Stimulated activated CD4-positive, alpha-beta T cell treated with anti-CD3 and anti-CD28 coated beads, Interleukin-4, amount 100 ng/mL, for 48 hours (primary cell): ENCODE data around the gene QSOX2.

ENCODE experiments used
- DNase-seq, 2 donors: peaks; one replicate each; pipeline ENCODE4 v3.0.0-alpha.2; 2020; ENCODE audit warnings: low read depth in 2 of 2

The QSOX2 gene

DNA sequence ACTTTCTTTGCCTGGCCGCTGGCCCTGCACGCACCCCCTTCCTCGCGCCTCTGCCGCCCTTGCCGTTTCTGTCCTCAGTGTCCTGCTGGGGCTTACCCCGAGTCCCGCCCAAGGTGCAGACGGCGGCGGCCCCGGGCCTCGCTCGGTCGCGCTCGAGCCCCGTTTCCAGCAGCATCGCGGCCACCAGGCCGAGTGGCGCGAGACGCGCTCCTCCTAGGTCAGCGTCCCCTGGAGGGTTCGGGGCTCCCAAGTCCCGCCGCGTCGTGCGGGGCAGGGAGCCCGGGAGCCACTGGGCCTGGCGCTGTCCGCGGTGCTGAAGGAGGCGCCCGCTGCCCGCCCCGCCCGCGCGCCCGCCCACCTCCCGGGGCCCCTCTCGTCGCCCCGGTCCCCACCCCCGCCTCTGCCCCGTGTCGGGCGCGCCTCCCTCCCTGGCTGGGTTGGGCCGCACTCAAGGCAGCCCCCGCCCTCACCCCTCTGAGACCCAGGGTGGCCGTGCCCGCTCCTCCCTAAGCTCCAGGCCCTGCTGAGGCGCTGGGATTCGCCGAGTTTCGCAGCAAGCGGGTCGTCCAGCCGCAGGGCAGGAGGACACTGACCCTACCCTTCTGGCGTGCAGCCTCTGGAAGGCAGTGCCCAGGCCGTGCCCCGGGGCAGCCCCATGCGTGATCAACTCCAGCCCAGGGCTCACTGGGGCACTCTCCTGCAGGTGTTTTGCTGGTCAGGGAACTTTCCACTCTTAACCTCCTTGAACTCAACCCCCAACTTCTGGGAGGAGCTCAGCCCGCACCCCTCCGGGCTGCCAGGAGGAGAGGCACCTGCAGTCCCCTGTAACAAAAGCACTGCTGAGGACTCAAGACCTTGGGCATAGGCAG, 40.5 kb downstream of the QSOX2 start, which contains the start of gene LHX3:
LHX3 (minus strand) TSS at position 291 of the 869 bp plus-strand sequence; CDS start at position 175, 116 bp downstream.
- DNase-seq: no peak

DNA sequence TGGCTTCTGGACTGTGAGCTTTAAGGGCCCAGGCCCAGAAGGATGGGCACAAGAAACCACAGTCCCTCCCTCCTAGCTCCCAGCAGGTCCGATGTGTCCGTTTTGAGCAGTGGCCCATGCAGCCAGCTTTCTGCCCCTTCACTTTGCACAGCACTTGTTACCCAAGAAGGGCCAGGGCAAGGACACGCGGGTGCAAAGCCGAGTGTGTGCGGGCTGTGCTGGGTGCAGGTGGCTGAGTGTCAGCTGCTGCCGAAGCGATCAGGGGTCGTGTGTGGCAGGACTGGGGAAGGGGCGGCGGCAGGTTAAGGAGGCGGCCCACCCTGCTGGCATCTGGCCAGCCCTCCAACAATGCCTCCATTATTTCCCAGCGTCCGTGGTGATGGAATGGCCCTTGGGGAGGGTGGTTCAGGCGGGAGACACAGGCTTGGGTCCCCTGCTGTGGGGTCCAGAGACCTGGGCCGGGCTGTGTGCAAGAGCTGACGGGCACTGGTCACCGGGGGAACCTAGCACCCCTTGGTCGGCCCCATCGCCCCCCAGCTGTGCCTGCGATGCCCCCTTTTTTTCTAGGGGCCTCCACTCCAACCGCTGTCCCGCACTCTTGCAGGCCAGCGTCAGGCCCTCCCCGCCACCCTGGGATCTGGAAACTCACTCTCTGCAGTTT, 41.3 kb downstream of the QSOX2 start:
- DNase-seq: no peak

DNA sequence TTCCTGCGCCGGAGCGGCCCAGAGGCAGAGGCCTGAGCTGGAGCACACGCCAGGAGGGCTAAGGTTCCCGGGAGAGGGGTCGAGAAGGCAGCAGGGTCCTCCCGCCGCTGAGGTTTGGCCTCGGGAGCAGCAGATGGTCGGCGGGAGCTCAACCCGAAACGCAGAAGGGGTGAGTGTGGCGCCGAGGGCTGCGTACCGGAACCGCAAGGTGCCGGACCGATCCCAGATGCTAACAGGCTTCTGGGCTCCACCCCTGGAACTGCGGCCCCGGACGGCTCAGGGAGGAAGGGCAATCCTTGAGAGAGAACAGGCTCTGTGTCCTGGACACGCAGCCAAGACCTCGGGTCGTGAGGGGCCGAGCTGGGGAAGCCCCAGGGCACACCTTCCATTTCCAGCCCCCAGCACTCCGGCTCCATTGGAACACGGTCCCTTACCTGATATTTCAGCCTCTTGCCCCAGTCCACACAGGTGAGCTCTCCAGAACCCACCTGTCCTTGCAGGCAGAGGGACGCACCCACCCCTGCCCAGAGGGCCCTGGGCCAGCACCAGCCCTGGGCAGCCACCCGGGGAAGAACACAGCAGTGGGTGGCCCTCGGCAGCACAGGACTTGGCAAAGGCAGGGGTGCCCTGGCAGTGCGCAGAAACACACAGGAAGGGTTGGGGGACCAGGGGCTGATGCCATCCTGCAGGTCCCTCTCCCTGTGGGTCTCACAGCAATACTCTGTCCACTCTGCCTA, 42.0 kb downstream of the QSOX2 start:
- DNase-seq: no peak

DNA sequence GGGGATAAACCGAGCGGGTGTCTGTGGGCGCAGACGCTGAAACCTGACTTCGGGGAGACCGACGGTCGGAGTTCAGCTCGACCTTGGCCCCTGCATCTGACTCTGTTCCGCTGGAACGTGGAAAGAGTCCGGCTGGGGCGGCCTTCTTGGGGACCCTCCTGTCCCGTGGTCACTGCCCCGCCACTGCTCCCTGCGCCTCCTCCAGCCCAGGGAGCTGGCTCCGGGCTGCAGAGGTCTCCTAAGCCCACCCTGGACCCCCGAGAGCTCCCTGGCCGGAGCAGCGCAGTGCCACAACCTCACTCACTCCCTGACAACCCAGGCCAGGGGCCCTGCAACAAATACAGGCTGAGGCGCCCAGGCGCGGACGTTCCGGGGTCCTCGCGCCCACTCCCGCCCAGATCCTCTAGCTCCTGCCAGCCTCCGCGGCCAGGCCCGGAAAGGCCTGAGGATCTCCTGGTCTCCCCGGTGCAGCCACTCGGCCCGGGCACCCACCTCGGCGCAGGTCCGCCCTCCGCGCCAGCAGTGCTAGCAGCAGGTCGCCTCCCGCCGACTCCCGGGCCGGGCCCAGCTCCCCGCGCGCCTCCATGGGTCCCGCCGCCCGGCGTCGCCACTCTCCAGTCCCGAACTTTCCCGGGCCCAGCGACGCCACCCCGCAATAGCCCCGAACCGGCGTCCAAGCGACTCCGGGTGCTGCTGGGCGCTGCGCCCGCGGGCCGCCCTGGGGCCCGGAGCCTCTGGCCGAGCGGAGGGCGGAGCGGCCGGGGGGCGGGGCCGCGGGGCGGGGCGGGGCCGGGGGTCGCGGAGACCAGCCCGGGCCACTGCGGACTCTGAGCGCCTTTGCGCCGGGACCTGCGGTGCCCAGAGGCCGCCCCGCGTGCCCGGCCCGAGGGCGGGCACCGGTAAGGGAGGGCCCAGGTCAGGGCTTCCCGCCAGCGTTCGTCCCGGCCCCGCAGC, 42.9 kb downstream of the QSOX2 start:
- DNase-seq: no peak

DNA sequence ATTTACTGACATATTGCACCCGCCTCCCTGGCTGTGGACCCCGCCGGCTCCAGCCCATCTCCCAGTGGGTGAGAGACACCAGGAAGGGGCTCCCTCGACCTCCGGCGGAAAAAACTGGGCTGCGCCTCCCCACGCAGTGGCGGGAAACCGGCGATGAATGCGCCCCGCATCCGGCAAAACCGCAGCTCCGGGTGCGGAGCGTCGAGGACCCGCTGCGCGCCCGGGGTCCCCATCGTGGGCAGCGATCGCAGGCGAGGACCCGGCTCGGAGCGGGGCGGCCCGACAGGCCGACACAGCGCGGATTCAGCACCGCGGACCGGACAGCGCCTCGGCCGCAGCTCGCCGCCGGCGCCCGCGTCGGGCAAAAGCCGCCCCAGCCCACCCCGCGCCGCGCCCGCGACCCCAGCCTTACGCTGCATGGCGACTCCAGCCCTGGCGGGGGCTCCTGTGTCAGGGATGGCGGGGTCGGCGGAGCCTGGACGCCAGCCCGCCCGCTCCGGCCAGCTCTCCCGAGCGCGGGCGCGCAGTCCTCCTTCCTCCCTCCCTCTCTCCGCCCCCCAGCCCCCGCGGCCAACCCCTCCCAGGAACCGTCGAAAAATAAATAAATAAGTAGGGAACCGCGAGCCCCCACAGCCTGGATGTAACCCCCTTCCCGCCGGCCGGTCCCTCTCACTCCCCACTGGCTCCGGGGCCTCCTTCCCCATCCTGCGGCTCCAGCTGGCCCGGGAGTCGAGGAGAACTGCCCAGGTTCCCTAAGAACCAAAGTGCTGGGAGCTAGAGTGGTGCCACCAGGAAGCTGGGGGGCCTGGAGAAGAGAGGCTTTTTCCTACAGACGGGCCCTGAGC, 43.8 kb downstream of the QSOX2 start:
- DNase-seq: no peak

DNA sequence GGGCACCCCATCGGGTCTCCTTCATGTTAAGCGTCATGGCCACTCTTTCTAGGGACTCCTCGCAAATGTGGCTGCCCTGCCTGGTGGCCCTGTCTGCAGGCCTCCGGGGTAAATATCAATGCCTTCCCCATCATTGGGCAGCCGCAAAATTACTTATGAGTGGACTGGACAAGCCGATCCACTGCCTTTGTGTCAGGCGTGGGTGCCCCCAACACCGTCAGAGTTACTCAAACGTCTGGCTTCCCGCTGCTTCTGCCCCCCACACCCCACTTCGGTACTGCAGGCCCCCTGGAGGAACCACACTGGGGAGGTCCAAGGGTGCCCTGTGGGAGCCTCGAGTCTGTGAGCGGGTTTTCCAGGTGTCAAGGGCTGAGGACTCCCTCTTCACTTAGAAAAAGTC, 44.4 kb downstream of the QSOX2 start:
- DNase-seq: no peak

DNA sequence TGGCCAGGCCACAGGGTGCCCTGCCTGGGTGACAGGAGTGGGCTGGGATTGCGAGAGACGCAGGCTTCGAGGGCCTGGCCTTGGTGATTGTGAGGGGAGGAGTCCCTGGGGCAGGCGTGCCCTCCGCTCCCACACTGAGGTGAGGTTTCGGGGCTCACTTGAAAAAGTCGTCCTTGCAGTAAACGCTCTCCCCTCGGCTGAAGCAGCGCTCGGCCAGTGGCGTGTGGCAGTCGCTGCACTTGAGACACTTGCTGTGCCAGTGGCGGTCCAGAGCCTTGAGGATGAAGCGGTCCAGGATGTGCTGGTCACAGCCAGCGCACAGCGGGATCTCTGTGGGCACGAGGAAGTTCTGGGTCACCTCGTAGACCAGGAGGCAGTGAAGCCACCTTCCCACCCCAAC, 45.2 kb downstream of the QSOX2 start:
- DNase-seq: no peak

DNA sequence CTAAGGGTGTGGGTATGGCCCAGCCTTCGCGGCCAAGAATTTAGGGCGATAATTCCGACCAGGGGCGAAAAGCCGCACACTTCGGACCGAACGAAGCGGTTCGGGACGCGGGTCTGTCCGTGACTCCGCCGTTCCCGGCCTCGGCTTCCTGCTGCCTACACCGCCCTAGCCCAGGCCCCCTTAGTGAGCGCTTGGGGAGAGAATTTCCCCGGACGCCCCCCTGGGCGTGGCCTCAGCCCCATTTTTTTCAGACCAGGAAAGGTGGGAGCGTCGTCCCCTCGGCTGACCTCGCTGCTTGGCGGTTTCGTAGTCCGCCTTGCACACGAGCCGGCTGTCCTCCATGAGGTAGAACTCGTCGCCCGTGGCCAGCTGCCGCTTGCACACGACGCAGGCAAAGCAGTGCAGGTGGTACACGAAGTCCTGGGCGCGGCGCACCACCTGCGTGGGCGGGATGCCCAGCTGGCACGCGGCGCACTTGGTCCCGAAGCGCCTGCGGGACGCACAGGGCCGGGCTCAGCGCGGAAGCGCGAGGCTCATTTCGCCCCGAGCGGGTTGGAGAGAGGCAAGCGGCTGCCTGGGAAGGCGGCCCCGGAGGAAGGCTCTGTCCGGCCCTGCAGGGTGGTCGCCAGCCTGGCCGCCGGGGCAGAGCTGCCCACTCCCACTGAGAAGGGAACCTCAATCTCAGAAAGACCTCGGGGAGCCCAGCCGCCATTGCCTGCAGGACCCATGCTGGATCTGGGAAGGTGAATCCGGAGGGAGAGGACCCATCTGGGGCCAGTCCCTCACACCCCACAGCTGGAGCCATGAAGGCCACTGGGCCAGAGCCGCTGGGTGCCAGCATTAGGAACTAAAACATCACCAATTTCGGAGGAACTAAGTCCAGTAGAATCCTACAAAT, 46.0 kb downstream of the QSOX2 start:
- no peak for DNase-seq

DNA sequence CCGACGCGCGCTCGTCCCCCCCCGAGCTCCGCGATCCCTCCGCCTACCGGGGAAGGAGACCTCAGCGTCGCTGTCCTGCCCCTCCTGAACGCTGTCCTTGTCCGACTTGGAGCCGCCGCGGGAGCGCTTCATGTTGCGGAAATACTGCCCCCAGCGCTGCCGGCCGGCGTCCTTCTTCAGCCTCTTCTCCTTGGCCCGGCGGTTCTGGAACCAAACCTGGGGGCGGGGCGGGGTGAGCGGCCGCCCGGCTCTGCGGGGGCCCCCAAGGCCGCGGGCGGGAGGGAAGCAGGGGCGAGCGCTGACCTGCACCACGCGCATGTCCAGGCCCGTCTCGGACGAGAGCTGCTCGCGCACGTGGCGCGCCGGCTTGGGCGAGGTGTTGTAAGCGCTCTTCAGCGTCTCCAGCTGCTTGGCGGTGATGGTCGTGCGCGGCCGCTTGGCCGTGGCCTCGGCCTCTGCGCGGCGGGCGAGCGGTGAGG, 47.0 kb downstream of the QSOX2 start:
- DNase-seq: no peak

DNA sequence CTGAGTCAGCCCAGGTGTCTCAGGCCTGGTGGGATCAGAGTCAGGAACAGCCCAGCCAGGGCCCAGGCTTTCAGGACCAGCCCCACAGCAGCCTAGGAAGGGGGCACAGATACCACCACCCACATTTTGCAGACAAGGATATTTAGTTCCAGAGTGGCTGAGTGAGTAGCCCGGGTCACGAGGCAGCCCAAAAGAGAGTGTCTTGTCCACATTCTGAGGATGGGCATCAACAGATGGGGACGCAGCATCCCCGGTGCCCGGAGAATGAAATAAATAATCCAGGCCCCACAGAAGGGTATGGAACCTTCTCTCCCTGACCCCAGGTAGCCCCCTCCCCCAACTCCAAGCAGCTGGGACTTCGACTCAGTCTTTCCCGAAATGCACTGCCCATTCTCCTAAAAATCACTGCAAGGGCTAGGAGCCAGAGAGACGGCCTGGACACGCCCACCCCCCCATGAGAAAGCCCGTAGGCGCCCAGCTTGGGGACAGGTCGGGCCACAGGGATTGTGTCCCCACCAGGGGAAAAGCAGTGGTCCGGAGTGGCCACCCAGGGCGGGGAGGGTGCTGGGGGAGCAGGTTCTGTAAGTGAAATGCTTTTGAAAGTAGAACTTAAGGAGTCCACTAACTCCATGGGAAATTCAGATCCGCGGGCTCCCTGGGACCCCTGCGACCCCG, 47.5 kb downstream of the QSOX2 start:
- DNase-seq: no peak

DNA sequence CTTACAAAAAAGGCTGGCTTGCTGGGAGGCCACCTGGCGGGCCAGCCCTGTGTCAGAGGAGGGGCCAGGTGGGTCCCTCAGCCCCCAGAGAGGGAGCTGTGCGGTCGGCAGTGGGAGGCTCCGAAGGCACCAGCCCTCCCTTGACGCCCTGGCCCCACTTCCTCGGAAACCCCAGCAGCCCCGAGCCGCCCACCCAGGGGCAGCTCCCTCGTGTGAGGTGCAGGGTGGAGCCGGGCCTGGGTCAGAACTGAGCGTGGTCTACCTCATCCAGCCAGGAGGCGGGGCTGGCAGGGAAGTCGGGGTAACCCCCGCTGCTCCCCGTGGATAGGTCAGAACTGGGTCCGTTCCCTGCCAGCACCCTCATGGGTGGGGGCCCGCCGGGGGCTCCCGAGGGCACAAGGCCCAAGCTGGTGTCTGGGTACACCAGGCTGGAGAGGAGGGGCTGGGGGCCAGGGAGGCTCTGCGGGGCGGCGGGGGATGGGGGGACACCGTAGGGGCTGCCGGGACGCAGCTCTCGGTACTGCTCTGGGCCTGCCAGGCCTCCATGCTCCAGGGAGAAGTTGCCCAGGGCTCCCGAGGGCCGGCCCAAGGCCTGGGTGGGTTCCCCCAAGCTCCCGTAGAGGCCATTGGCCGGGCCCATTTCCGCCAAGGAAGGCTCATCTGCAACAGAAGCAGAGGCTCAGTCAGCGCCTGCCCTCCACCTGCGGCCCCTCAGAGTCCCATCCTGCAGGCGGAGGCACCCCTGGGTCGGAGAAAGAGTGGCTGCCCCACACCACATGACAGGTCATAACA, 48.3 kb downstream of the QSOX2 start:
- no peak for DNase-seq

DNA sequence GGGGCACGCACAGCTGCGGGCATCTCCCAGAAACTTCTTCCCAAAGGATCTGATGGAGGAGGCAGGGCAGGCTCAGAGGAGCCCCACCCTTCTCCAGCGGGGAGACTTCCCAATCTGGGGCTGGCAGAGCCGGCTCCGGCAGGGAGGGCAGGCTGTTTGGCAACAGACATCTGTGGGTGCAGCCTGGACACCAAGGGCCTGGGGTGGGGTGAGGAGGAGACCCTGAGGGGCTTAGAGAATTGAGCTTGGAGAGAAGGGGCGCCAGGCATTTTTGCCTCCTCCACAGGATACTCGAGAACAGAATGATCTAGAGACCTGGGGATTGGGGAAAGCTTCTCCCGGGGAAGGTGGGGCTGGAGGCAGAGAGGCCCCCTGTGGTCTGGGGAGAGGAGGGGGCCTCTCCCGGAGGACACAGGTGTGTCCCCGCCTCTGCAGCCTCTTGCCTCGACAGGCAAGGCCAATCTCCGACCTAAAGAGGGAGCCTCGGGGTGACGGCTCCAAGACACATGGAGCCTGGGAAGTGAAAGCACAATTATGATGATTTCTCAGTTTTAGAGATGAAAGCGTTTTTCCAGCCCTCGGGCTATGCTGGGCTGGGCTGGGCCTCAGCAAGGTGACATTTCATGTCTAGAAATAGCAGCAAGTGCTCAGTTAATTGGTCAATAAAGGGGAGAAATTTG, 49.1 kb downstream of the QSOX2 start:
- no peak for DNase-seq

DNA sequence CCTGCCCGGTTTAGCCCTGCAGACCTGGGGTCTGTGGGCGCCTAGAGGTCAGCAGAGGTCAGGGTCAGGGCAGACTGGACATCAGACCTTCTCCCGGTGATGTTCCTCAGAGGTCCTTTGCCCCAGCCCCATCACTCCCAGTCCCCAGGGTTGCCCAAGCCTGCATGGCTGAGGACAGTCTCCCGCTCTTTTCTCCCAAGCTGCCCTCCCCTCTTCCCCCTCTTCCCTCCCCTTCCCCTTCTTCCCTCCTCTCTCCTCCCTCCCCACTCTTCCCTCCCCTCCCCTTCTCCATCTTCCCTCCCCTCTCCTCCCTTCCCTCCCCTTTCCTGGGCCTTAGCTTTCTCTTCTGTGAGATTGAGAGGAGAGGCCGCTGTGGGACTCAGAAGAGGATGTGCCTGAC, 51.1 kb downstream of the QSOX2 start:
- no peak for DNase-seq

DNA sequence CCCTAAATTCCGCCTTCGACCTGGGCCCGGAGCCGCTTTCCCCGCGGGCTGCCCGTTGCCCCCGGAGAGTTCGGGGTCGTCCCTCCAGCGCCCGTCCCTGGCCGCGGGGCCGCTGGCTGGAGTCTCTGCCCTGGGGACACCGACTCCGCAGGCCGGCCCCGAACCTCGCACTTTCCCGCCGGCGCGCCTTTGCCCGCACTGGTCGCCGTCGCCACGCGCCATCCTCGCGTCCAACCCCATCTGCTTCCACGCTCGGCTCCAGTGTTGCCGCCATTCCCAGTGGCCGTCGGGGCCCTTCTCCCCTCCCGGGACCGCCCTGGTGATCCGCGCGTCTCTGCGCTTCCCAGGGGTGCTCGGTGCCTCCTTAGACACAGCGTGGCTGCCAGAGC, 51.7 kb downstream of the QSOX2 start:
- DNase-seq: no peak

DNA sequence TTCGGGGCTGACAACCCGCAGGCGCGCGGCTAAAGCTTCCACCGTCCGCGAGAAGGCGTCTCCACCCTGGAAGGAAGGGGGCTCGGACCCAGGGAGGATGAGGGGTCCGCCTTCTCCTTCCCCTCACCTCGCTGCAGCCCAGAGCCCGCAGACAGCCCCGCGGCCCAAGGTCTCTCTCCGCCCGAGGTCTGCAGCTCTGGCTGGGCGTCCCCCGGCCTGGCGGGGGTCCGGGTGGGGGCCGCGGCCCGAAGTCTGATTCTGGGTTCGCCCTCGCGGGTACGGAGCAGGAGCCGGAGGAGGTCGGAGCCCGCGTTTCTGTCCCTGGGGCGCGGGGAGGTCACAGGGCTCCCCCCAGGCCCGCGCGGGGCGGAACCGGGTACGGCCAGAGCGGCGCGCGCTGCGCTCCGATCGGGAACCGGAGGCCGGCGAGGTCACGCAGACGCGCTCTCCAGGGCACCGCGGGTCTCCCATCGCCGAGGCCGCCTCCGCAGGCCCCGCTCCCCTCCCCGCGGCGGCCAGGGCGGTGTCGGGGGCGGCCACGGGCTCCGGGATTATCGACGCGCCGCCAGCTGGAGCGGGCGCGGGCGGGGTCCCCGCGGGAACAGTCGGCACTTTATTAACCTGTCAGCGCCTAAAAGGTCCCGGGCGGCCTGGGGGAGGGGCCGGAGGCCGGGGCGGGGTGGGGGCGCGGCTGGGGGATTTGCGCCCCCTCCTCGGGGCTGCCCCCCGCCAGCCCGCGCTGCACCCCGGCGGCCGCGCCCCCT, 52.3 kb downstream of the QSOX2 start:
- no peak for DNase-seq

DNA sequence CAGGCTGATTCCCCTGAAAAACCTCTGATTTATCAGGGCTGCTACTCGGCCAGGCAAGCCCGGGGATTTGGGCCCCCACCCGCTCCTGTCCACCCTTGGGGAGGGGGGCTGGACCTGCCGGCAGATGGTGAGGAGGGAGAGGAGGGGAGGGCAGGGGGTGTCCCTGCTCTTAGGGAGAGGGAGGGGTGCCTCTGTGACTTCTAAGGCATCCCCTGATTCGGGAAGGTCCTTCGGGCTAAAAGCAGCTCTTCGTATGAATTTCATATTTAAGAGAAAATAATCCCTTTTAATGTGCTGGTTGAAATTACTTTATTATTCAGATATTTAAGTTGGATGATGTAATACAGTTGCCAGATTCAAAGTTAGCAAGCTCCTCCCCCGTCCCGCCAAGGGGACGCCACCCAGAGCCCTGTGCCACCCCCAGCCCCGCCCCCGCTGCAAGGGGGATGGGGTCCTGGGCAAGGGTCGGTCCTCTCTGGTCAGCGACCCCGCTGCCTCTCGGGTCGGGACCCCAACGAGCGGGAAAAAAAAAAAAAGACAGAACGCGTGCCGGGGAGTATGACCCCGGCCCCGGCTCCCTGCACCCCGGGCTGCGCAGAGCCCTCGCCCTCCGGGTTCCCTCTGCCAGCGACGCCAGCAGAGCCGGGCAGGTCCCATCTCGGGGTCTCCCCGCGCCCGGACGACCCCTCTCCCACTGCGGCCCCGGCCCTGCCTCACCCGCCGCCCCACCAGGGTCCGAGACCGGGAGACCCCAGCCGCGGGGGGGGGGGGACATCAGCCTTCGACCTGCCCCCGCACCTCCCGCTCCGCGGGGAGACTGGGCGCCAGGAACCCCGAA, 53.1 kb downstream of the QSOX2 start:
- DNase-seq: no peak
